Fibroblast of mammary gland (primary cell): ENCODE data around the gene FOXK2.
"Not testable (repeated sequence)": the region's sequence is repeated elsewhere in the genome, so short reads cannot be mapped to it uniquely, and the experiment has no call there.

ENCODE experiments used
- DNase-seq: peaks from one replicate; pipeline ENCODE4 v3.0.0-alpha.2; 2010; ENCODE audit warnings: low read depth
- H3K4me3 ChIP-seq: 2 replicates; pipeline ENCODE4 v1.5.1; 2011; ENCODE audit warnings: low read depth, mild to moderate bottlenecking, low read length, moderate library complexity; ENCODE audit not compliant: control insufficient read depth
- TF ChIP-seq, protein P1 (sequence below): conservative IDR thresholded peaks from 2 replicates; pipeline ENCODE4 v1.5.1; 2011; ENCODE audit warnings: low read depth, low read length, inconsistent platforms; ENCODE audit not compliant: control insufficient read depth, insufficient read depth

Gene FOXK2

DNA sequence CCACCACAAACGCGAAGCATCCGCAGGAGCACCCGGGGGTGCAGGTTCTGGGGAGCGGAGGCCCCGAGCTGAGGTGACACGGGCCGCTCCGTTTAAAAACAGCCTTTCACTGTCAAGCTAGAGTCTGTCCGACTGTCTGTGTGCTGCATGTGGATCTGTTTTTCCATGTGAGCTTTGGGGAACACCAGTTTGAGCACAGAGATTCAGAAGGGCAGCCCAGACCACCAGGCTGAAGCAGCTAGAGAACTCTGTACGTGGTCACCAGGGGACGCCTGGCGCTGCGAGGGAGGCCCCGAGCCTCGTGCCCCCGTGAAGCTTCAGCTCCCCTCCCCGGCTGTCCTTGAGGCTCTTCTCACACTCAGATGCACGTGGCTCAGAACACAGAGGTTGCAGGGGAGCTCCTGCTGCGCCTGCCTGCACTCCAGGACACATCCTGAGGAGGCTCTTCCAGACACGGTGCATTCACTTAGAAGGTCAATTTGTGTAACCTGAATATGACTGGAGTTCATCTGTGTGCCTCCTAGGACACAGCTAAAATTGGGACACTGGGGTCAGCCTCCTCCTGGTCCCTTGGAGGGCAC lies 15.7 kb upstream of the FOXK2 start:
- TF ChIP-seq, protein P1, sequence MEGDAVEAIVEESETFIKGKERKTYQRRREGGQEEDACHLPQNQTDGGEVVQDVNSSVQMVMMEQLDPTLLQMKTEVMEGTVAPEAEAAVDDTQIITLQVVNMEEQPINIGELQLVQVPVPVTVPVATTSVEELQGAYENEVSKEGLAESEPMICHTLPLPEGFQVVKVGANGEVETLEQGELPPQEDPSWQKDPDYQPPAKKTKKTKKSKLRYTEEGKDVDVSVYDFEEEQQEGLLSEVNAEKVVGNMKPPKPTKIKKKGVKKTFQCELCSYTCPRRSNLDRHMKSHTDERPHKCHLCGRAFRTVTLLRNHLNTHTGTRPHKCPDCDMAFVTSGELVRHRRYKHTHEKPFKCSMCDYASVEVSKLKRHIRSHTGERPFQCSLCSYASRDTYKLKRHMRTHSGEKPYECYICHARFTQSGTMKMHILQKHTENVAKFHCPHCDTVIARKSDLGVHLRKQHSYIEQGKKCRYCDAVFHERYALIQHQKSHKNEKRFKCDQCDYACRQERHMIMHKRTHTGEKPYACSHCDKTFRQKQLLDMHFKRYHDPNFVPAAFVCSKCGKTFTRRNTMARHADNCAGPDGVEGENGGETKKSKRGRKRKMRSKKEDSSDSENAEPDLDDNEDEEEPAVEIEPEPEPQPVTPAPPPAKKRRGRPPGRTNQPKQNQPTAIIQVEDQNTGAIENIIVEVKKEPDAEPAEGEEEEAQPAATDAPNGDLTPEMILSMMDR, result no peak
- DNase-seq, result no peak
- H3K4me3 ChIP-seq, result no peak overlapping the region

DNA sequence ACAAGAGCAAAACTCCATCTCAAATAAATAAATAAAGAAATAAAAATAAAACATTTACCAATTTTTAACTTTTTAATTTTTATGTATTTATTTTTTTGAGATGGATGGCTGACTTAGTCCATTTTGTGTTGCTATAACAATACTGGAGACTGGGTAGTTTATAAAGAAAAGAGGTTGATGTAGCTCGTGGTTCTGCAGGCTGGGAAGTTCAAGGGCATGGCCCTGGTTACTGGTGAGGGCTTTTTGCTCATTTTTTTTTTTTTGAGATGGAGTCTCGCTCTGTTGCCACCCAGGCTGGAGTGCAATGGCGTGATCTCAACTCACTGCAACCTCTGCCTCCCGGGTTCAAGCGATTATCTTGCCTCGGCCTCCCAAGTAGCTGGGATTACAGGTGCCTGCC lies 14.2 kb upstream of the FOXK2 start:
- H3K4me3 ChIP-seq, result no peak overlapping the region
- TF ChIP-seq, protein P1, result no peak
- no peak for DNase-seq

DNA sequence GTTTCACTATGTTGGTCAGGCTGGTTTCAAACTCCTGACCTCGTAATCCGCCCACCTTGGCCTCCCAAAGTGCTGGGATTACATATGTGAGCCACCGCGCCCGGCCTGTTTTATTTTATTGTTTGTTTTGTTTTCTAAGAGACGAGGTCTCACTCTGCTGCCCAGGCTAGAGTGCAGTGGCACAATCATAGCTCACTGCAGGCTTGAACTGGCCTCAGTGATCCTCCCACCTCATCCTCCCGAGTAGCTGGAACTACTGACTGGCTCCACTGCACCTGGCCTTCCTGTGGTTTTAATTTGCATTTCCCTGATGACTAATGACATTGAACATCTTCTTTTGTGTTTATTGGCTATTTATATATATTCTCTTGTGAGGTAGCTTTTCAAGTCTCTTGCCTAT lies 13.1 kb upstream of the FOXK2 start:
- not testable (repeated sequence) for DNase-seq, H3K4me3 ChIP-seq

DNA sequence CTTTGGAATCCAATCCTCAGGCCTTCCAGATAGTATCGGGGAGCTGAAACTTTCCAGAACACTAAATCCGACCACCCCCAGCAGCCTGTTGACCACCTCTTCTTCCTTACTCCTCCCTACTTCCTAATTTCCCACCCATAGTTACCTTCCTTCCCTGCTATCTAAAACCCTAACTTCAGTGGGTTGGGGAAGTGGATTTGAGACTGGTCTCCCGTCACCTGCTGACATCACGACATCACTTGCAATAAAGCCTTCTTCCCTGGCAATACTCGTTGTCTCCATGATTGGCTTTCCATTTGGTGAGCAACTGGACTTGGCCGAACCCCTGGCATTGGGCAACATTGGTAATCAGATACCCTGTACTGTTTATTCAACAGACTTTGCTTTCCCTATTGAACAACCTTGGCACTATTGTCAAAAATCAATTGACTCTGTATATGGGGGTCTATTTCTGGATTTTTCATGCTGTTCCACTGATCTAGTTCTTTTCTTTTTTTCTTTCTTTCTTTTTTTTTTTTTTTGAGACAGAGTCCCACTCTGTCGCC lies 11.8 kb upstream of the FOXK2 start:
- no peak overlapping the region for H3K4me3 ChIP-seq
- DNase-seq, result no peak
- TF ChIP-seq, protein P1, result no peak

DNA sequence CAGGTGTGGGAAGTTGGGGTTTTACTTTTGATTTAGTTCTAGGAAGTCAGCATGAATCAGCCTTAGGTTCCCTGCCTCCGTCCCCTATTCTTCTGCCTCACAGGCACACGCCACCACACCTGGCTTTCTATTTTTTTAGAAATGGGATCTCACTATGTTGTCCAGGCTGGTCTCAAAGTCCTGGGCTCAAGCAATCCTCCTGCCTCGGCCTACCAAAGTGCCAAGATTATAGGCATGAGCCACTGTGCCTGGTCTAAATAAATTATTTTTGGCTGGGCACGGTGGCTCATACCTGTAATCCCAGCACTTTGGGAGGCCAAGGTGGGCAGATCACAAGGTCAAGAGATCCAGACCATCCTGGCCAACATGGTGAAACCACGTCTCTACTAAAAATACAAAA lies 7.9 kb upstream of the FOXK2 start:
- not testable (repeated sequence) for H3K4me3 ChIP-seq, DNase-seq

DNA sequence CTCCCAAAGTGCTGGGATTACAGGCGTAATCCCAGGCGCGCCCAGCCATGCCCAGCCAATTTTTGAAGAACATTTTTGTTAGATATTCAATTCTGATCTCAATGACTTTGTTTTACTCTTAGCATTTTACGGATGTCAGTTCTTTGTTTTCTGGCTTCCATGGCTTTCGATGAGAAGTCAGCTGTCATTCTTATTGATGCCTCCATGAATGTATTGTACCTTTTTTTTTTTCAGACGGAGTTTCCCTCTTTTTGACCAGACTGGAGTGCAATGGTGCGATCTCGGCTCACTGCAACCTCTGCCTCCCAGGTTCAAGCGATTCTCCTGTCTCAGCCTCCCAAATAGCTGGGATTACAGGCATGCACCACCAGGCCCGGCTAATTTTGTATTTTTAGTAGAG lies 5.7 kb upstream of the FOXK2 start:
- not testable (repeated sequence) for DNase-seq

DNA sequence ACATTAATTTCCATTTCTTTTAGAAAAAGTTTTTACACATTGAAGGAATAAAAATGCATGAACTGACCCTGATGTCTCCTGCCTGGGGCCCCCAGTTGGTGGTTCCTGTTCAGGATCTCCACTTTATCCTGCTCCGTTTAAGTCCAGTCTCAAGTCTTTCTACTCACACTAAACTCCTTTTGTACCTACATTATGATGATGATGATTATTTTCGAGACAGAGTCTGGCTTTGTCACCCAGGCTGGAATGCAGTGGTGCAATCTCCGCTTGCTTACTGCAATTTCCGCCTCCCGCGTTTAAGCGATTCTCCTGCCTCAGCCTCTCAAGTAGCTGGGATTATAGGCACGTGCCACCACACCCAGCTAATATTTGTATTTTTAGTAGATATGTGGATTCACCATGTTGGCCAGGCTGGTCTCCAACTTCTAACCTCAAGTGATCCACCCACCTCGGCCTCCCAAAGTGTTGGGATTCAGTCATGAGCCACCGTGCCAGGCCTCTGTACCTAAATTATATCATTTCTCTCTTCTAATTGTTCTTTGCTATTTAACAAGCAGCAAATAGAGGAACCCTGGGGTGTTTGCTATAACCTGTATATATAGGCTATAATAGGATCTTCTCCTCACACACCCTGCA lies 2.2 kb upstream of the FOXK2 start:
- TF ChIP-seq, protein P1, result no peak
- no peak overlapping the region for H3K4me3 ChIP-seq
- DNase-seq, result peak; percentile 66

More for the DNA sequence above, 5.7 kb upstream of the FOXK2 start:
- H3K4me3 ChIP-seq, result not testable (repeated sequence)

DNA sequence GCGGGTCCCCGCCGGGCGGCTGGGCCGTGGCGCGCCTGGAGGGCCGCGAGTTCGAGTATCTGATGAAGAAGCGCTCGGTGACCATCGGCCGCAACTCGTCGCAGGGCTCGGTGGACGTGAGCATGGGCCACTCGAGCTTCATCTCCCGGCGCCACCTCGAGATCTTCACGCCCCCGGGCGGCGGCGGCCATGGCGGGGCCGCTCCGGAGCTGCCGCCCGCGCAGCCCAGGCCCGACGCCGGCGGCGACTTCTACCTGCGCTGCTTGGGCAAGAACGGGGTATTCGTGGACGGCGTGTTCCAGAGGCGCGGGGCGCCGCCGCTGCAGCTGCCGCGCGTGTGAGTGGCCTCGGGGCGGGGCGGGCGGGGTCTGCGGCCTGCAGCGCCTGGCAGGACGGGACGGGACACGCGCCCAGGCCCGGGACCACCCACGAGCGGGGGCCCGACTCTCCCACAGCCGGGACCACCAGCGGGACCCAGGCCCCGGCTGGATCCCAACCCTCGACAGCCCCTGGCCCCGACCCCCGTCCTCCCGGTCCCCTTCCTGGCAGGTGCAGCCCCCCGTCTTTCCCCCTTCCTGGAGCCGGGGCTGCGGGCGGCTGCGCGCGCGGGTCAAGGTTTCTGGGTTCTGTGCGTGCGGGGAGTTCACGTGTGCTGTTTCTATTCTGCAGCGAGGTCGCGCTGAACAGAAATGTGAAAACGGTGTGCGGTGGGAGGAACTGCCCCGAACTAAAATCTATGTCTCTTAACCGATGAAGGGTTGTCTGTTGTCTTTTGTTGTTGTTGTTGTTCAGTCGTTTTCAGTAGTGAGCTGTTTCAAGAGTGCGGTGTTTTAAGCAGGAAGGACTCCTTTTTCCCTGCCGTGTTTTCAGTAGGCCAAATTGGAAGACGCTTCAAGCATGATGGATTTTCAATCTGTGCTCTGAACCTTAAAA lies 705 bp downstream of the FOXK2 start:
- TF ChIP-seq, protein P1, result no peak
- peak overlapping the region; percentile 65 for H3K4me3 ChIP-seq
- DNase-seq, result no peak
